ENCODE measurements around the gene LGALSL. TPM values are rescaled to one million over a fixed set of nuclear protein-coding genes. Genes with fewer than 3 reads are reported as not detected.

The LGALSL gene
- total RNA-seq, 1 experiment from 2014 or later = 37.2 TPM

DNA sequence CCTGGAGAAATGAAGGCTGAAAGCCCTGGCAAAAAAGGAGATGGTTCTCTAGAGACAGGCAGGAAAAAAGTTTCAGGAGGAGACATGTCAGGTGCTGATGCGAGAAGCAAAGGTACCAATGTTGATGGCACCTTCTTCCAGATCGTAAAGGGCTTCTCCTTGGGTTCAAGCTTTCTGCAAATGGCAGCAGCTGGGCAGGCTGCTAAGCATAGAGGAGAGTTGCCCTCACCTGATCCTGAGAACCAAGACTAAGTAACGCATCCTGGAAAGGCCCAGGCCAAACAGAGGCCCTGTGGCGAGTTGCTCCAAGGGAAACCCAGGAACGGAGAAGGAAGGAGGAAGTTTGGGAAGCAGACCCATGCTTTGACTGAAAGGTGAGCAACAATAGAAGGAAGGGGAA lies 46.6 kb downstream of the LGALSL start:
- no peaks in the 10 kb centered on the region for H3K9me3 Mint-ChIP-seq (ENCODE audit: unreplicated experiment)
- DNase-seq = no peak
- Histone ChIP-seq H3K36me3 (ENCODE audit: control insufficient read depth, insufficient read depth, low read length) (no peaks in the 10 kb centered on the region), H3K9me3 (no peaks in the 10 kb centered on the region), H3K4me3 (ENCODE audit: low read depth, low read length) (no peak overlapping the region), H3K27me3 (replicated peaks; ENCODE audit: control insufficient read depth, insufficient read depth, low read length) (no peaks in the 10 kb centered on the region; the same call in none of the 2 replicates), H3K4me1 (no peaks in the 10 kb centered on the region)
- TF ChIP-seq, protein P1, sequence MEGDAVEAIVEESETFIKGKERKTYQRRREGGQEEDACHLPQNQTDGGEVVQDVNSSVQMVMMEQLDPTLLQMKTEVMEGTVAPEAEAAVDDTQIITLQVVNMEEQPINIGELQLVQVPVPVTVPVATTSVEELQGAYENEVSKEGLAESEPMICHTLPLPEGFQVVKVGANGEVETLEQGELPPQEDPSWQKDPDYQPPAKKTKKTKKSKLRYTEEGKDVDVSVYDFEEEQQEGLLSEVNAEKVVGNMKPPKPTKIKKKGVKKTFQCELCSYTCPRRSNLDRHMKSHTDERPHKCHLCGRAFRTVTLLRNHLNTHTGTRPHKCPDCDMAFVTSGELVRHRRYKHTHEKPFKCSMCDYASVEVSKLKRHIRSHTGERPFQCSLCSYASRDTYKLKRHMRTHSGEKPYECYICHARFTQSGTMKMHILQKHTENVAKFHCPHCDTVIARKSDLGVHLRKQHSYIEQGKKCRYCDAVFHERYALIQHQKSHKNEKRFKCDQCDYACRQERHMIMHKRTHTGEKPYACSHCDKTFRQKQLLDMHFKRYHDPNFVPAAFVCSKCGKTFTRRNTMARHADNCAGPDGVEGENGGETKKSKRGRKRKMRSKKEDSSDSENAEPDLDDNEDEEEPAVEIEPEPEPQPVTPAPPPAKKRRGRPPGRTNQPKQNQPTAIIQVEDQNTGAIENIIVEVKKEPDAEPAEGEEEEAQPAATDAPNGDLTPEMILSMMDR (IDR thresholded peaks at IDR 0.05; ENCODE audit: insufficient read depth in 1 of 2, low read depth in 1 of 2, low read length in 1 of 2, severe bottlenecking in 1 of 2, unreplicated experiment in 1 of 2) = no peak
- H3K4me1 Mint-ChIP-seq (ENCODE audit: low read depth, unreplicated experiment) = no peaks in the 10 kb centered on the region
- no peaks in the 10 kb centered on the region for H3K36me3 Mint-ChIP-seq (ENCODE audit: insufficient read depth, unreplicated experiment)
- peaks cover 7% of the 10 kb centered on the region for H3K27me3 Mint-ChIP-seq (ENCODE audit: insufficient read depth, unreplicated experiment)
- no TSS peak for BruUV-seq (replicated peaks)
- intact Hi-C loops (cut with micrococcal nuclease; ENCODE audit: unreplicated experiment) = no loop called here
- CTCF ChIA-PET = no interaction called here
- POLR2A ChIA-PET = no interaction called here
- H3K27ac Mint-ChIP-seq (ENCODE audit: unreplicated experiment) = no peak overlapping the region
- H3K4me3 Mint-ChIP-seq (ENCODE audit: unreplicated experiment) = no peak overlapping the region

DNA sequence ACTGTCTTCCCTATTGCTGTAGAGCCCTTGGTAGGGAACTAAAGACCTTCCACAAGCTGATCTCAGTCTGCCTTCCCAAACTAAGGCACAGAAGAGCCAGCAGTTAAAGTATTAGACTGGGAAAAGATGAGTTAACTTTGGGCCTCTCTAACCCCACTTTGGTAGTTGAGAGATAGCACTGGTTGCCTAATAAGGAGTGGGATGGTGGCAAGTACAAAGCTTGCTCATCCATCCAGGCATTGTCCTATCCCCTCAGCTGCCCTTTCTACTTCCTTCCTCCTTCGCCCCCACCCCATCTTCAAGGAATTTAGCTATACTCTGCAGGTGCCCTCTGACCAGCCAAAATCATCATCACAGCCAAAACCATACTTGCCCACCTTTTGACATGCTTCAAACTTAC lies 48.0 kb downstream of the LGALSL start:
- Histone ChIP-seq H3K9me3 (no peaks in the 10 kb centered on the region), H3K4me3 (ENCODE audit: low read depth, low read length) (no peak overlapping the region), H3K4me1 (no peaks in the 10 kb centered on the region), H3K36me3 (ENCODE audit: control insufficient read depth, insufficient read depth, low read length) (no peaks in the 10 kb centered on the region), H3K27me3 (replicated peaks; ENCODE audit: control insufficient read depth, insufficient read depth, low read length) (no peaks in the 10 kb centered on the region; the same call in none of the 2 replicates)
- Mint-ChIP-seq H3K36me3 (ENCODE audit: insufficient read depth, unreplicated experiment) (no peaks in the 10 kb centered on the region), H3K27me3 (ENCODE audit: insufficient read depth, unreplicated experiment) (peaks cover 7% of the 10 kb centered on the region), H3K4me3 (ENCODE audit: unreplicated experiment) (no peak overlapping the region), H3K27ac (ENCODE audit: unreplicated experiment) (no peak overlapping the region), H3K4me1 (ENCODE audit: low read depth, unreplicated experiment) (no peaks in the 10 kb centered on the region), H3K9me3 (ENCODE audit: unreplicated experiment) (no peaks in the 10 kb centered on the region)
- TF ChIP-seq, protein P1 (IDR thresholded peaks at IDR 0.05; ENCODE audit: insufficient read depth in 1 of 2, low read depth in 1 of 2, low read length in 1 of 2, severe bottlenecking in 1 of 2, unreplicated experiment in 1 of 2) = no peak
- ChIA-PET CTCF (interaction anchor here (1.8 kb wide), 1 partner anchor 14 kb away, joined by 4 read pairs; no protein-coding TSS in a partner anchor), POLR2A (no interaction called here)
- intact Hi-C loops (cut with micrococcal nuclease; ENCODE audit: unreplicated experiment) = no loop called here
- no TSS peak for BruUV-seq (replicated peaks)
- no peak for DNase-seq

DNA sequence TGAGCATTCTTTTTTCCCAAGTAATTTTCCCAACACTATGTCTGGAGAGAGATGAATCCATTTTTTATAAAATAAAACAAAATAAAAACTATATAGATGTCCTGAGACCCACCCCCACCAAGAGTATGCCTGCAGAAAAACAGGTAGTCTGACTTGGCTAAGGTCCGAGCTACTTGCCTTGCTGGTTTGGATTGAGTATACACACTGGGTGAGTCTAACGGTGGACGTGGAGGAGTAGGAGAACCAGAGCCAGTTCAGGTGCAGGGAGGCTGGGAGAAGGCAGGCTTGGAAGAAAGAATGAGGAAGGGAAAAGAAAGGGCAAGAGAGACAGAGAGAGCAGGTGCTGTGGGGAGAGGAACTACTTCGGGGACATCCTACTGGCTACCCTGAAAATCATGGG lies 48.9 kb downstream of the LGALSL start:
- H3K36me3 Mint-ChIP-seq (ENCODE audit: insufficient read depth, unreplicated experiment) = no peaks in the 10 kb centered on the region
- TF ChIP-seq, protein P1 (IDR thresholded peaks at IDR 0.05; ENCODE audit: insufficient read depth in 1 of 2, low read depth in 1 of 2, low read length in 1 of 2, severe bottlenecking in 1 of 2, unreplicated experiment in 1 of 2) = no peak
- Histone ChIP-seq H3K36me3 (ENCODE audit: control insufficient read depth, insufficient read depth, low read length) (no peaks in the 10 kb centered on the region), H3K27me3 (replicated peaks; ENCODE audit: control insufficient read depth, insufficient read depth, low read length) (no peaks in the 10 kb centered on the region; the same call in none of the 2 replicates), H3K9me3 (no peaks in the 10 kb centered on the region), H3K4me3 (ENCODE audit: low read depth, low read length) (no peak overlapping the region), H3K4me1 (no peaks in the 10 kb centered on the region)
- peaks cover 7% of the 10 kb centered on the region for H3K27me3 Mint-ChIP-seq (ENCODE audit: insufficient read depth, unreplicated experiment)
- CTCF ChIA-PET = interaction anchor here (1.8 kb wide), 1 partner anchor 15 kb away, joined by 4 read pairs; no protein-coding TSS in a partner anchor
- no peak overlapping the region for H3K27ac Mint-ChIP-seq (ENCODE audit: unreplicated experiment)
- no peak for DNase-seq
- H3K4me1 Mint-ChIP-seq (ENCODE audit: low read depth, unreplicated experiment) = no peaks in the 10 kb centered on the region
- no peaks in the 10 kb centered on the region for H3K9me3 Mint-ChIP-seq (ENCODE audit: unreplicated experiment)
- intact Hi-C loops (cut with micrococcal nuclease; ENCODE audit: unreplicated experiment) = no loop called here
- no peak overlapping the region for H3K4me3 Mint-ChIP-seq (ENCODE audit: unreplicated experiment)
- POLR2A ChIA-PET = no interaction called here
- no TSS peak for BruUV-seq (replicated peaks)

Measured in Caco-2 (cell line).